Measurements from ENCODE around the gene BLOC1S6.

- no peak for TF ChIP-seq CTCF (IDR thresholded peaks at IDR 0.05)
- no peak for TF ChIP-seq EZH2phosphoT487 (IDR thresholded peaks at IDR 0.05)
- no peak for TF ChIP-seq EZH2 (IDR thresholded peaks at IDR 0.05)
Observed at GRCh38 chr15:45581919-45582318, 5.3 kb upstream of the BLOC1S6 start.

Measured in neural progenitor cell (in vitro differentiated cells).